Esophagus squamous epithelium (tissue), 4 donors: ENCODE data around the gene GRIK4.

ENCODE experiments used
- CTCF ChIP-seq, 6 experiments: fragments of 450-650 bp in 4 of 6; fragments of 200-600 bp in 2 of 6; sonication (generic) in 2 of 6; IDR thresholded peaks; one replicate each; pipeline ENCODE4 v1.5.1; 2016 to 2019; ENCODE audit warnings: antibody characterized with exemption in 6 of 6, mild to moderate bottlenecking in 4 of 6, moderate library complexity in 4 of 6
- POLR2A ChIP-seq, 4 donors: fragments of 450-650 bp; IDR thresholded peaks; one replicate each; pipeline ENCODE4 v1.6.1; 2017; ENCODE audit warnings: antibody characterized with exemption in 4 of 4, mild to moderate bottlenecking in 4 of 4, moderate library complexity in 3 of 4

DNA sequence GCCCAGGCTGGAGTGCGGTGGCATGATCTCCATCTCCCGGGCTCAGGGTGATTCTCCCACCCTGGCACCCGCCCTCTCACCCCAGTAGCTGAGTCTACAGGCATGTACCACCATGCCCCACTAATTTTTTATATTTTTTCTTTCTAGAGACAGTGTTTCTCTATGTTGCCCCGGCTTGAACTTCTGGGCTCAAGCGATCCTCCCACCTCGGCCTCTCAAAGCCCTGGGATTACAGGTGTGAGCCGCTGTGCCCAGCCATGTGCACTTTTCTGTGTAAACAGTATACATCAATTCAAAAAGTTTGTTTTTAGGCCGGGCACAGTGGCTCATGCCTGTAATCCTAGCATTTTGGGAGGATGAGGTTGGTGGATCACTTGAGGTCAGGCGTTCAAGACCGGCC, 14.7 kb downstream of the GRIK4 start:
- TF ChIP-seq CTCF (IDR thresholded peaks at IDR 0.05) (no peak), POLR2A (IDR thresholded peaks at IDR 0.05) (no peak)
